SK-N-SH (cell line): ENCODE measurements around the gene ELFN2. TPM values are rescaled to one million over a fixed set of nuclear protein-coding genes. Genes with fewer than 3 reads are reported as not detected.

ENCODE experiments used
- CTCF ChIA-PET: fragments of 300-600, 350-600 bp; formaldehyde crosslinking; extraction: SDS; loops from one replicate; lab custom pipeline; 2021; lab: Yijun Ruan, JAX
- POLR2A ChIA-PET: fragments of 350-600 bp; sonication (Branson Sonifier 250); formaldehyde crosslinking; extraction: SDS; loops from one replicate; lab custom pipeline; 2020; ENCODE audit warnings: antibody characterized with exemption, inconsistent platforms; lab: Yijun Ruan, JAX
- DNase-seq: peaks from one replicate; pipeline ENCODE4 v3.0.0; 2012
- H2AFZ ChIP-seq: fragments of 200-600 bp; sonication (generic); 2 replicates; pipeline ENCODE4 v1.8.1; 2016; ENCODE audit warnings: antibody characterized with exemption, mild to moderate bottlenecking, low read depth
- H3F3A ChIP-seq: fragments of 200-600 bp; sonication (generic); replicated peaks from 2 replicates; pipeline ENCODE3; 2016; ENCODE audit warnings: antibody characterized with exemption, mild to moderate bottlenecking; ENCODE audit not compliant: insufficient read depth
- H3K27ac ChIP-seq, 2 experiments: fragments of 200-500 bp in 1 of 2; fragments of 200-600 bp in 1 of 2; sonication (Bioruptor generic) in 1 of 2; sonication (generic), shearing (Covaris generic) in 1 of 2; 2 replicates each; pipeline versions ENCODE4 v1.5.1 to v1.6.1; 2014 to 2016; ENCODE audit warnings: low read depth in 2 of 2, inconsistent platforms in 1 of 2, low read length in 1 of 2, mild to moderate bottlenecking in 1 of 2, mixed read lengths in 1 of 2
- H3K27me3 ChIP-seq: fragments of 200-600 bp; sonication (generic), shearing (Covaris generic); 2 replicates; pipeline ENCODE4 v1.6.1; 2016; ENCODE audit warnings: mixed run types; ENCODE audit not compliant: insufficient read depth
- H3K36me3 ChIP-seq, 2 experiments: fragments of 200-500 bp in 1 of 2; fragments of 200-600 bp in 1 of 2; sonication (Bioruptor generic) in 1 of 2; sonication (generic) in 1 of 2; replicated peaks in 1 of 2; 2 replicates each; pipeline versions ENCODE3 to v1.5.1; 2014 to 2016; ENCODE audit warnings: low read length in 1 of 2, mild to moderate bottlenecking in 1 of 2; ENCODE audit not compliant: insufficient read depth in 2 of 2, control insufficient read depth in 1 of 2
- H3K4me1 ChIP-seq, 2 experiments: fragments of 200-500 bp in 1 of 2; fragments of 200-600 bp in 1 of 2; sonication (Bioruptor generic) in 1 of 2; sonication (generic), shearing (Covaris generic) in 1 of 2; 2 replicates each; pipeline versions ENCODE4 v1.5.1 to v1.6.1; 2014 to 2016; ENCODE audit warnings: low read depth in 1 of 2, low read length in 1 of 2, mixed run types in 1 of 2; ENCODE audit not compliant: insufficient read depth in 2 of 2, control insufficient read depth in 1 of 2
- H3K4me2 ChIP-seq: fragments of 200-600 bp; sonication (generic), shearing (Covaris generic); 2 replicates; pipeline ENCODE4 v1.6.1; 2017; ENCODE audit warnings: mixed run types
- H3K4me3 ChIP-seq, 2 experiments: fragments of 200-500 bp in 1 of 2; fragments of 200-600 bp in 1 of 2; sonication (Bioruptor generic) in 1 of 2; sonication (generic), shearing (Covaris generic) in 1 of 2; 2 replicates each; pipeline versions ENCODE4 v1.5.1 to v1.8.1; 2014 to 2016; ENCODE audit warnings: low read depth in 2 of 2, inconsistent platforms in 1 of 2, low read length in 1 of 2, mild to moderate bottlenecking in 1 of 2, mixed read lengths in 1 of 2, moderate library complexity in 1 of 2
- H3K79me2 ChIP-seq: fragments of 200-600 bp; sonication (generic); 2 replicates; pipeline ENCODE4 v1.8.1; 2017; ENCODE audit warnings: mild to moderate bottlenecking; ENCODE audit not compliant: insufficient read depth
- H3K9ac ChIP-seq: fragments of 200-600 bp; sonication (generic); 2 replicates; pipeline ENCODE4 v1.6.1; 2017; ENCODE audit warnings: mixed run types
- H3K9me2 ChIP-seq: fragments of 200-600 bp; sonication (generic); 2 replicates; pipeline ENCODE4 v1.6.1; 2017; ENCODE audit warnings: mixed run types
- H3K9me3 ChIP-seq: fragments of 200-600 bp; sonication (generic); 2 replicates; pipeline ENCODE4 v1.6.1; 2017; ENCODE audit warnings: mixed run types, mild to moderate bottlenecking, moderate library complexity
- H4K20me1 ChIP-seq: fragments of 200-600 bp; sonication (generic); 2 replicates; pipeline ENCODE4 v1.6.1; 2017; ENCODE audit warnings: mild to moderate bottlenecking, mixed run types; ENCODE audit not compliant: insufficient read depth
- CHD2 ChIP-seq: fragments of 150-350 bp; IDR thresholded peaks from 2 replicates; pipeline ENCODE4 v1.6.1; 2018; ENCODE audit warnings: low read length; ENCODE audit not compliant: partially characterized antibody
- FOSL2 ChIP-seq: IDR thresholded peaks from 2 replicates; pipeline ENCODE4 v1.4.0; 2012; ENCODE audit warnings: low read depth, mild to moderate bottlenecking, moderate library complexity, borderline replicate concordance
- FOXM1 ChIP-seq: IDR thresholded peaks from 2 replicates; pipeline ENCODE4 v1.4.0; 2012; ENCODE audit warnings: low read depth, mild to moderate bottlenecking
- GABPA ChIP-seq: IDR thresholded peaks from 2 replicates; pipeline ENCODE4 v1.4.0; 2012; ENCODE audit warnings: low read depth, mild to moderate bottlenecking
- MAX ChIP-seq: IDR thresholded peaks from 2 replicates; pipeline ENCODE4 v1.4.0; 2012; ENCODE audit warnings: low read depth
- MXI1 ChIP-seq: IDR thresholded peaks from 2 replicates; pipeline ENCODE4 v1.6.1; 2012; ENCODE audit warnings: mild to moderate bottlenecking, low read depth, low read length, improper control_type of control experiment
- NRF1 ChIP-seq: IDR thresholded peaks from 2 replicates; pipeline ENCODE4 v1.6.1; 2012; ENCODE audit warnings: low read depth, mild to moderate bottlenecking, low read length
- PBX3 ChIP-seq: IDR thresholded peaks from 2 replicates; pipeline ENCODE4; 2012
- RAD21 ChIP-seq: IDR thresholded peaks from 2 replicates; pipeline ENCODE4 v1.6.1; 2012; ENCODE audit warnings: mild to moderate bottlenecking, low read length
- RCOR1 ChIP-seq: fragments of 150-350 bp; IDR thresholded peaks from 2 replicates; pipeline ENCODE4 v1.6.1; 2017; ENCODE audit warnings: antibody characterized with exemption, low read length
- RFX5 ChIP-seq: IDR thresholded peaks from 2 replicates; pipeline ENCODE4 v1.6.1; 2012; ENCODE audit warnings: mild to moderate bottlenecking, improper control_type of control experiment, low read length
- RXRA ChIP-seq: IDR thresholded peaks from 2 replicates; pipeline ENCODE4 v1.4.0; 2012; ENCODE audit warnings: low read depth, mild to moderate bottlenecking, borderline replicate concordance
- SMC3 ChIP-seq: IDR thresholded peaks from 2 replicates; pipeline ENCODE4 v1.6.1; 2012; ENCODE audit warnings: low read depth, low read length, improper control_type of control experiment
- TAF1 ChIP-seq: IDR thresholded peaks from 2 replicates; pipeline ENCODE4 v1.6.1; 2012; ENCODE audit warnings: low read depth, mild to moderate bottlenecking, low read length, moderate library complexity, borderline replicate concordance
- TCF12 ChIP-seq: IDR thresholded peaks from 2 replicates; pipeline ENCODE4 v1.4.0; 2012
- TEAD4 ChIP-seq: IDR thresholded peaks from 2 replicates; pipeline ENCODE4 v1.4.0; 2012; ENCODE audit warnings: mild to moderate bottlenecking, borderline replicate concordance; ENCODE audit not compliant: insufficient read depth
- YY1 ChIP-seq: IDR thresholded peaks from 2 replicates; pipeline ENCODE4 v1.4.0; 2012; ENCODE audit warnings: low read depth, mild to moderate bottlenecking
- WGBS: methylation state at CpG from one replicate; pipeline ENCODE4 v1.1.6; 2017; ENCODE audit warnings: low lambda C conversion rate; 5-methylcytosine and 5-hydroxymethylcytosine counted together
- polyA plus RNA-seq, 3 experiments: library from polyadenylated mRNA; depleted of rRNA; stranded (reverse); fragments of >200 nt; gene quantifications; 2 replicates each; pipeline ENCODE4 v1.2.3, GENCODE V29; 2012
- TF ChIP-seq, protein P1 (sequence below): IDR thresholded peaks from 2 replicates; pipeline ENCODE4 v1.4.0; 2012; ENCODE audit warnings: low read depth, borderline replicate concordance
- TF ChIP-seq, protein P2 (sequence below): fragments of 150-350 bp; IDR thresholded peaks from 2 replicates; pipeline ENCODE4 v1.6.1; 2017; ENCODE audit warnings: antibody characterized with exemption, low read length, low read depth, borderline replicate concordance
- TF ChIP-seq, protein P3 (sequence below): fragments of 150-350 bp; IDR thresholded peaks from 2 replicates; pipeline ENCODE4 v1.6.1; 2016; ENCODE audit warnings: mild to moderate bottlenecking, low read depth, low read length

The ELFN2 gene
- polyA plus RNA-seq, 1 of the 3 experiments (the other 2 are of a cell fraction) = 2.8 TPM

GRCh38 chr22:37354261-37354660 is 73.0 kb downstream of the ELFN2 start:
- Histone ChIP-seq H3K79me2 (no peaks in the 10 kb centered on the region), H3K4me3 (no peak overlapping the region), H3K9me2 (no peaks in the 10 kb centered on the region), H3F3A (no peaks in the 10 kb centered on the region), H3K4me2 (no peak overlapping the region), H3K4me1 (peaks cover 0 to 9% of the 10 kb centered on the region in 2 experiments; a peak in 1 of 4 replicates), H3K9ac (no peak overlapping the region), H4K20me1 (no peaks in the 10 kb centered on the region), H3K27me3 (no peaks in the 10 kb centered on the region), H3K9me3 (no peaks in the 10 kb centered on the region), H3K27ac (no peak overlapping the region), H3K36me3 (no peaks in the 10 kb centered on the region), H2AFZ (no peak overlapping the region)
- POLR2A ChIA-PET = no interaction called here
- 76% methylated on average over 4 of the region's 4 CpGs for WGBS
- CTCF ChIA-PET = no interaction called here
- DNase-seq = no peak
- TF ChIP-seq, protein P1, sequence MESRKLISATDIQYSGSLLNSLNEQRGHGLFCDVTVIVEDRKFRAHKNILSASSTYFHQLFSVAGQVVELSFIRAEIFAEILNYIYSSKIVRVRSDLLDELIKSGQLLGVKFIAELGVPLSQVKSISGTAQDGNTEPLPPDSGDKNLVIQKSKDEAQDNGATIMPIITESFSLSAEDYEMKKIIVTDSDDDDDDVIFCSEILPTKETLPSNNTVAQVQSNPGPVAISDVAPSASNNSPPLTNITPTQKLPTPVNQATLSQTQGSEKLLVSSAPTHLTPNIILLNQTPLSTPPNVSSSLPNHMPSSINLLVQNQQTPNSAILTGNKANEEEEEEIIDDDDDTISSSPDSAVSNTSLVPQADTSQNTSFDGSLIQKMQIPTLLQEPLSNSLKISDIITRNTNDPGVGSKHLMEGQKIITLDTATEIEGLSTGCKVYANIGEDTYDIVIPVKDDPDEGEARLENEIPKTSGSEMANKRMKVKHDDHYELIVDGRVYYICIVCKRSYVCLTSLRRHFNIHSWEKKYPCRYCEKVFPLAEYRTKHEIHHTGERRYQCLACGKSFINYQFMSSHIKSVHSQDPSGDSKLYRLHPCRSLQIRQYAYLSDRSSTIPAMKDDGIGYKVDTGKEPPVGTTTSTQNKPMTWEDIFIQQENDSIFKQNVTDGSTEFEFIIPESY = no peak
- TF ChIP-seq TCF12 = no peak
- TF ChIP-seq MAX = no peak
- no peak for TF ChIP-seq RXRA
- no peak for TF ChIP-seq NRF1
- TF ChIP-seq SMC3 = no peak
- no peak for TF ChIP-seq MXI1
- no peak for TF ChIP-seq CHD2
- TF ChIP-seq TEAD4 = no peak
- TF ChIP-seq RCOR1 = no peak
- no peak for TF ChIP-seq YY1
- TF ChIP-seq, protein P2, sequence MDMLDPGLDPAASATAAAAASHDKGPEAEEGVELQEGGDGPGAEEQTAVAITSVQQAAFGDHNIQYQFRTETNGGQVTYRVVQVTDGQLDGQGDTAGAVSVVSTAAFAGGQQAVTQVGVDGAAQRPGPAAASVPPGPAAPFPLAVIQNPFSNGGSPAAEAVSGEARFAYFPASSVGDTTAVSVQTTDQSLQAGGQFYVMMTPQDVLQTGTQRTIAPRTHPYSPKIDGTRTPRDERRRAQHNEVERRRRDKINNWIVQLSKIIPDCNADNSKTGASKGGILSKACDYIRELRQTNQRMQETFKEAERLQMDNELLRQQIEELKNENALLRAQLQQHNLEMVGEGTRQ = no peak
- TF ChIP-seq FOXM1 = no peak
- TF ChIP-seq, protein P3, sequence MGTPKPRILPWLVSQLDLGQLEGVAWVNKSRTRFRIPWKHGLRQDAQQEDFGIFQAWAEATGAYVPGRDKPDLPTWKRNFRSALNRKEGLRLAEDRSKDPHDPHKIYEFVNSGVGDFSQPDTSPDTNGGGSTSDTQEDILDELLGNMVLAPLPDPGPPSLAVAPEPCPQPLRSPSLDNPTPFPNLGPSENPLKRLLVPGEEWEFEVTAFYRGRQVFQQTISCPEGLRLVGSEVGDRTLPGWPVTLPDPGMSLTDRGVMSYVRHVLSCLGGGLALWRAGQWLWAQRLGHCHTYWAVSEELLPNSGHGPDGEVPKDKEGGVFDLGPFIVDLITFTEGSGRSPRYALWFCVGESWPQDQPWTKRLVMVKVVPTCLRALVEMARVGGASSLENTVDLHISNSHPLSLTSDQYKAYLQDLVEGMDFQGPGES = no peak
- no peak for TF ChIP-seq PBX3
- no peak for TF ChIP-seq RFX5
- no peak for TF ChIP-seq GABPA
- no peak for TF ChIP-seq FOSL2
- TF ChIP-seq RAD21 = no peak
- no peak for TF ChIP-seq TAF1
